Pulmonary artery endothelial cell (primary cell): ENCODE data around the gene AZU1. TPM values are rescaled to one million over a fixed set of nuclear protein-coding genes. Genes with fewer than 3 reads are reported as not detected.
"Not testable (repeated sequence)": the region's sequence is repeated elsewhere in the genome, so short reads cannot be mapped to it uniquely, and the experiment has no call there.

Source experiments
- DNase-seq: peaks from one replicate; pipeline ENCODE4 v3.0.0-alpha.2; 2011; ENCODE audit warnings: low read depth, low spot score
- total RNA-seq: library from RNA; depleted of rRNA; stranded (reverse); fragments of >200 nt; gene quantifications from 2 replicates; pipeline ENCODE4 v1.2.3, GENCODE V29; 2014

The AZU1 gene
- total RNA-seq, 1 donor from 2014 or later = not detected

GRCh38 chr19:810077-810855 lies 17.4 kb upstream of the AZU1 start:
- DNase-seq = no peak

- no peak for DNase-seq
Measured at GRCh38 chr19:810883-811489, 16.7 kb upstream of the AZU1 start.

- DNase-seq = no peak
Measured at GRCh38 chr19:811506-812048, 16.1 kb upstream of the AZU1 start.

- no peak for DNase-seq
Measured at GRCh38 chr19:812049-812746, 15.4 kb upstream of the AZU1 start.

- DNase-seq = no peak
Measured at GRCh38 chr19:812747-813218, 14.9 kb upstream of the AZU1 start.

- no peak for DNase-seq
Measured at GRCh38 chr19:813219-814151, 14.2 kb upstream of the AZU1 start.

- no peak for DNase-seq
Measured at GRCh38 chr19:814152-815078, 13.2 kb upstream of the AZU1 start.

- no peak for DNase-seq
Measured at GRCh38 chr19:815079-815774, 12.4 kb upstream of the AZU1 start.

- DNase-seq = no peak
Measured at GRCh38 chr19:815775-816499, 11.7 kb upstream of the AZU1 start.

GRCh38 chr19:816500-816857 lies 11.2 kb upstream of the AZU1 start:
- no peak for DNase-seq

- not testable (repeated sequence) for DNase-seq
Measured at GRCh38 chr19:820212-820611, 7.4 kb upstream of the AZU1 start.

GRCh38 chr19:821231-821824 lies 6.3 kb upstream of the AZU1 start:
- no peak for DNase-seq

- DNase-seq = no peak
Measured at GRCh38 chr19:821825-822503, 5.7 kb upstream of the AZU1 start, which contains the start of gene PLPPR3. TSS of gene PLPPR3 (minus strand) at chr19:821955. CDS start at chr19:821559, 396 bp downstream.

GRCh38 chr19:823565-824121 lies 4.0 kb upstream of the AZU1 start:
- no peak for DNase-seq

GRCh38 chr19:824885-825284 lies 2.8 kb upstream of the AZU1 start:
- DNase-seq = no peak

GRCh38 chr19:825897-826644 lies 1.6 kb upstream of the AZU1 start:
- DNase-seq = no peak

- no peak for DNase-seq
Measured at GRCh38 chr19:827314-827709, 325 bp upstream of the AZU1 start.
